ENCODE results near the gene RPL27. TPM values are rescaled to one million over a fixed set of nuclear protein-coding genes. Genes with fewer than 3 reads are reported as not detected.
"Not testable (repeated sequence)": the region's sequence is repeated elsewhere in the genome, so short reads cannot be mapped to it uniquely, and the experiment has no call there.

The RPL27 gene
- total RNA-seq, 3 donors from 2014 or later, result 459 to 804 (median 648) TPM

- no peaks in the 10 kb centered on the region for H3K4me1 ChIP-seq (ENCODE audit: low read depth)
- no peak overlapping the region for H3K4me3 ChIP-seq
- intact Hi-C loops (cut with DNase I, micrococcal nuclease), result no loop called here
- H3K36me3 ChIP-seq (ENCODE audit: low read depth), result no peaks in the 10 kb centered on the region
- no peaks in the 10 kb centered on the region for H3K9me3 ChIP-seq
- ATAC-seq (no peak), DNase-seq (no peak)
- TF ChIP-seq CTCF (IDR thresholded peaks at IDR 0.05), result no peak
Observed at GRCh38 chr17:42967925-42968324, 30.3 kb upstream of the RPL27 start.

GRCh38 chr17:42969001-42969581, 29.1 kb upstream of the RPL27 start:
- Histone ChIP-seq H3K9me3 (no peaks in the 10 kb centered on the region), H3K4me1 (ENCODE audit: low read depth) (no peaks in the 10 kb centered on the region), H3K4me3 (no peak overlapping the region), H3K36me3 (ENCODE audit: low read depth) (no peaks in the 10 kb centered on the region)
- intact Hi-C loops (cut with DNase I, micrococcal nuclease), result no loop called here
- no peak for TF ChIP-seq CTCF (IDR thresholded peaks at IDR 0.05)
- ATAC-seq, result no peak
- DNase-seq, result no peak

- H3K4me3 ChIP-seq, result no peak overlapping the region
- DNase-seq (no peak), ATAC-seq (no peak)
- H3K4me1 ChIP-seq (ENCODE audit: low read depth), result no peaks in the 10 kb centered on the region
- H3K9me3 ChIP-seq, result no peaks in the 10 kb centered on the region
- intact Hi-C loops (cut with DNase I, micrococcal nuclease), result no loop called here
- H3K36me3 ChIP-seq (ENCODE audit: low read depth), result no peaks in the 10 kb centered on the region
- TF ChIP-seq CTCF (IDR thresholded peaks at IDR 0.05), result no peak
Observed at GRCh38 chr17:42971589-42971988, 26.6 kb upstream of the RPL27 start.

- ATAC-seq; H3K4me1 ChIP-seq (ENCODE audit: low read depth); H3K36me3 ChIP-seq (ENCODE audit: low read depth); H3K9me3 ChIP-seq; DNase-seq; H3K4me3 ChIP-seq; intact Hi-C loops (cut with DNase I, micrococcal nuclease): not testable (repeated sequence)
Observed at GRCh38 chr17:42973323-42973722, 24.9 kb upstream of the RPL27 start.

GRCh38 chr17:42975265-42975664, 23.0 kb upstream of the RPL27 start:
- ATAC-seq, result no peak
- TF ChIP-seq CTCF (IDR thresholded peaks at IDR 0.05), result no peak
- intact Hi-C loops (cut with DNase I, micrococcal nuclease), result no loop called here

GRCh38 chr17:42975701-42976100, 22.5 kb upstream of the RPL27 start:
- H3K4me1 ChIP-seq (ENCODE audit: low read depth); ATAC-seq; DNase-seq; intact Hi-C loops (cut with DNase I, micrococcal nuclease); H3K9me3 ChIP-seq; H3K36me3 ChIP-seq (ENCODE audit: low read depth); H3K4me3 ChIP-seq: not testable (repeated sequence)

More at GRCh38 chr17:42975265-42975664, 23.0 kb upstream of the RPL27 start:
- Histone ChIP-seq H3K9me3 (no peaks in the 10 kb centered on the region), H3K36me3 (ENCODE audit: low read depth) (no peaks in the 10 kb centered on the region), H3K4me1 (ENCODE audit: low read depth) (peaks cover 4% of the 10 kb centered on the region), H3K4me3 (no peak overlapping the region)
- DNase-seq, result no peak

All from mucosa of descending colon (tissue), 3 donors.